ENCODE data around the gene EIF4EBP2. TPM values are rescaled to one million over a fixed set of nuclear protein-coding genes. Genes with fewer than 3 reads are reported as not detected.

The EIF4EBP2 gene
- total and polyA plus RNA-seq, 4 donors = 25.7 to 70.0 (median 33.0) TPM

GRCh38 chr10:70441895-70442309 lies 38.0 kb downstream of the EIF4EBP2 start:
- H3K9ac ChIP-seq (ENCODE audit: low read depth in 1 of 2, low read length in 2 of 2) = no peak overlapping the region

GRCh38 chr10:70442332-70442988 lies 38.5 kb downstream of the EIF4EBP2 start:
- DNase-seq (ENCODE audit: low spot score) = no peak
- WGBS = 62% methylated on average over 6 of the region's 6 CpGs
- peaks cover 3 to 18% (median 16%) of the 10 kb centered on the region in 4 donors for H3K4me1 ChIP-seq (ENCODE audit: control insufficient read depth in 4 of 4, insufficient read depth in 4 of 4, low read length in 3 of 4)
- no peak for TF ChIP-seq NR2F2 (IDR thresholded peaks at IDR 0.05)
- TF ChIP-seq RXRA (IDR thresholded peaks at IDR 0.05) = no peak
- TF ChIP-seq ZBTB33 (IDR thresholded peaks at IDR 0.05) = no peak
- no peak for TF ChIP-seq RAD21 (IDR thresholded peaks at IDR 0.05)
- no peak for TF ChIP-seq MAX (IDR thresholded peaks at IDR 0.05)
- no peak for TF ChIP-seq GABPA (IDR thresholded peaks at IDR 0.05 in 1 of 2, conservative IDR thresholded peaks at IDR 0.05 in 1 of 2)
- TF ChIP-seq ATF3 (IDR thresholded peaks at IDR 0.05) = no peak
- TF ChIP-seq SP1 (IDR thresholded peaks at IDR 0.05) = no peak
- no peak for TF ChIP-seq JUND (IDR thresholded peaks at IDR 0.05)
- no peaks in the 10 kb centered on the region for H3K9me3 ChIP-seq (ENCODE audit: control insufficient read depth in 4 of 4, low read length in 3 of 4)
- H3K9ac ChIP-seq (ENCODE audit: low read depth in 1 of 2, low read length in 2 of 2) = no peak overlapping the region
- peaks cover 3 to 7% (median 5%) of the 10 kb centered on the region in 4 donors for H3K27me3 ChIP-seq (ENCODE audit: control insufficient read depth in 4 of 4, insufficient read depth in 4 of 4, low read length in 3 of 4)
- H3K4me3 ChIP-seq (ENCODE audit: low read depth in 1 of 3, low read length in 3 of 3) = no peak overlapping the region
- H3K27ac ChIP-seq (ENCODE audit: low read depth in 1 of 2, low read length in 2 of 2) = no peak overlapping the region
- no peaks in the 10 kb centered on the region for H3K36me3 ChIP-seq (ENCODE audit: control insufficient read depth in 4 of 4, insufficient read depth in 3 of 4, low read depth in 1 of 4, low read length in 3 of 4)

More at GRCh38 chr10:70441895-70442309, 38.0 kb downstream of the EIF4EBP2 start:
- no peak for DNase-seq (ENCODE audit: low spot score)
- H3K4me3 ChIP-seq (ENCODE audit: low read depth in 1 of 3, low read length in 3 of 3) = no peak overlapping the region
- no peaks in the 10 kb centered on the region for H3K9me3 ChIP-seq (ENCODE audit: control insufficient read depth in 4 of 4, low read length in 3 of 4)
- H3K27ac ChIP-seq (ENCODE audit: low read depth in 1 of 2, low read length in 2 of 2) = no peak overlapping the region
- peaks cover 3 to 7% (median 5%) of the 10 kb centered on the region in 4 donors for H3K27me3 ChIP-seq (ENCODE audit: control insufficient read depth in 4 of 4, insufficient read depth in 4 of 4, low read length in 3 of 4)
- WGBS = 15% methylated on average over 12 of the region's 12 CpGs
- TF ChIP-seq ZBTB33 (IDR thresholded peaks at IDR 0.05) (no peak), JUND (IDR thresholded peaks at IDR 0.05) (no peak), SP1 (IDR thresholded peaks at IDR 0.05) (no peak), CTCF (IDR thresholded peaks at IDR 0.05; ENCODE audit: low read depth, low read length, missing input control) (no peak), EGR1 (IDR thresholded peaks at IDR 0.05; ENCODE audit: low read depth in 2 of 2) (no peak), YY1 (IDR thresholded peaks at IDR 0.05) (no peak), RAD21 (IDR thresholded peaks at IDR 0.05) (no peak), HNF4G (IDR thresholded peaks at IDR 0.05) (no peak), RXRA (IDR thresholded peaks at IDR 0.05) (no peak), NR2F2 (IDR thresholded peaks at IDR 0.05) (no peak), MAX (IDR thresholded peaks at IDR 0.05) (no peak)
- H3K4me1 ChIP-seq (ENCODE audit: control insufficient read depth in 4 of 4, insufficient read depth in 4 of 4, low read length in 3 of 4) = peaks cover 3 to 18% (median 16%) of the 10 kb centered on the region in 4 donors
- H3K36me3 ChIP-seq (ENCODE audit: control insufficient read depth in 4 of 4, insufficient read depth in 3 of 4, low read depth in 1 of 4, low read length in 3 of 4) = no peaks in the 10 kb centered on the region
